IgD-negative memory B cell (primary cell): ENCODE data around the gene LIN37. TPM values are rescaled to one million over a fixed set of nuclear protein-coding genes. Genes with fewer than 3 reads are reported as not detected.

ENCODE experiments used
- H3K27ac Mint-ChIP-seq, 3 donors: one replicate each; pipeline ENCODE4 v1.8.0; 2020 to 2022; ENCODE audit warnings: mild to moderate bottlenecking in 3 of 3, mixed read lengths in 3 of 3, moderate library complexity in 1 of 3
- H3K27me3 Mint-ChIP-seq: one replicate; pipeline ENCODE4 v1.8.0; 2021; ENCODE audit warnings: mixed read lengths
- H3K36me3 Mint-ChIP-seq: one replicate; pipeline ENCODE4 v1.8.0; 2020; ENCODE audit warnings: mild to moderate bottlenecking, mixed read lengths
- H3K4me1 Mint-ChIP-seq, 3 donors: one replicate each; pipeline ENCODE4 v1.8.0; 2020 to 2022; ENCODE audit warnings: mixed read lengths in 3 of 3, mild to moderate bottlenecking in 1 of 3
- H3K4me3 Mint-ChIP-seq, 4 donors: one replicate each; pipeline ENCODE4 v1.8.0; 2020 to 2022; ENCODE audit warnings: mild to moderate bottlenecking in 4 of 4, mixed read lengths in 4 of 4, moderate library complexity in 3 of 4
- H3K9me3 Mint-ChIP-seq, 3 donors: one replicate each; pipeline ENCODE4 v1.8.0; 2020 to 2021; ENCODE audit warnings: mixed read lengths in 3 of 3, mild to moderate bottlenecking in 1 of 3
- polyA plus RNA-seq: library from polyadenylated mRNA; unstranded; fragments of 300-500 nt; fragmentation: Illumina TruSeq; gene quantifications from one replicate; pipeline ENCODE4 v1.2.3, GENCODE V29; 2021

The LIN37 gene
- polyA plus RNA-seq, 1 donor from 2014 or later: 8.2 TPM

DNA sequence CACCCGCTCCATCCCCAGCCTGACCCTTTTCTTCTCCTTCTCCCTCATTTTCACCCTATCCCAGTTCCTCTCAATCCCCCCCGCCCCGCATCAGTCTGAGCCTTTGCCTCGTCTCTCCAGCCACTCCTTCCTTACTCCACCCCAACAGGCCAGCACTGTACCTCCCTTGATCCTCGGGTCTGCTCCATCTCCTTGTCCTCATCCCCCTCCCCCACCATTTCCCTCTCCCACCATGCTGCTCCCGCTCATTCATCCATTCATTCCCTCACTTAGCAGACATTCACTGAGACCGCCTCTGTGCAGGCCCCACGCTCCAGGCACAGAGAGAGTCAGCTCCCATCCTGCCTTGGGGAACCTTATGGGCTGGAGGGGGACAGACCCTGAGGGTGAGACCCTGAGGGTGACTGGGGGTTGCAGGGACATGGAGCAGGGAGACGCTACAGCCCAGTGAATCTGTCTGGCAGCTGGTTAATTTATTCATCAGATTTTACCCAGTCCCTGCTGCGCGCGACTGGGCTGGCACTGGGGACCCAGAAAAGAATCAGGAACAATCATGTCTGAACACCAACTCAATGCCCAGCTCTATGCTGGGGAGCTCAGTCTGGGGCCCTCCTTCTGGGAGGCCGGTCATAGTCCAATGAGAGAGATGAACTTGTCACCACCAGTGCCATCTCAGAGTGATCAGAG, 27.9 kb downstream of the LIN37 start:
- peaks cover 6% of the 10 kb centered on the region for H3K36me3 Mint-ChIP-seq
- H3K9me3 Mint-ChIP-seq: no peaks in the 10 kb centered on the region
- no peaks in the 10 kb centered on the region for H3K27me3 Mint-ChIP-seq
- H3K27ac Mint-ChIP-seq: peak overlapping the region in 2 of 3 donors; percentile 43 to 68
- H3K4me3 Mint-ChIP-seq: peak overlapping the region; percentile 71 to 87 (median 80)
- H3K4me1 Mint-ChIP-seq: peaks cover 0 to 10% (median 9%) of the 10 kb centered on the region in 3 donors

DNA sequence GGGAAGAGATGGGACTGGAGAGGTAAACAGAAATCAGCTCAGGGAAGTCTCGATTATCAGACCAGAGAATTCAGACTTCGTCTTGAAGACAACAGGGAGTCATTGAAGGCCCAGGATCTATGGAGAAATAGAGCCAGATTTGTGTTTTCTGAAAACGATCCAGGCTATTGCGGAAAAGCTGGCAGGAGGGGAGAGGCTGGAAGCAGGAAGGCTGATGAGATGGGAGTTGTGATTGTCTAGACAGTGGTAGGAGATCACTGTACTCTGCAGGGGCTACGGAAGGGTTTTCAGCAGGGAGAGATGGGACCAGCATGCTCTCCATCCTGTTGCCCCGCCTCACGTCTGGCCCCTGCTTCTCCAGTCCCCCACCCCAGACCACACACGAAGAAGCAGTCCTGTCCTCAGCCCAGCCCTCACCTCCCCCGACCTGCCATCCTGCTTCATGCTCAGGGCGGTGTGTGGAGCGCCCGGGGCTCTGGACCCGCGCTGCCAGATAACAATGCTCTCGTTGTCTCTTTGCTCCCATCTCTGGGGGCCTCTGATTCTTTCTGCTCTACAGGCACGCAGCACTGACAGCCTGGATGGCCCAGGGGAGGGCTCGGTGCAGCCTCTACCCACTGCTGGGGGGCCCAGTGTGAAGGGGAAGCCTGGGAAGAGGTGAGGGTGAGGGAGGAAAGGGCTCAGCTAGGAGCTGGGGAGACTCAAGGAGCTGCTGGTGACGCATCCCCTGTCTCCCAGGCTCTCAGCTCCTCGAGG, 28.9 kb downstream of the LIN37 start:
- peaks cover 6% of the 10 kb centered on the region for H3K36me3 Mint-ChIP-seq
- no peaks in the 10 kb centered on the region for H3K27me3 Mint-ChIP-seq
- H3K27ac Mint-ChIP-seq: peak overlapping the region in 2 of 3 donors; percentile 68 to 85
- peak overlapping the region; percentile 65 to 84 (median 74) for H3K4me3 Mint-ChIP-seq
- H3K9me3 Mint-ChIP-seq: no peaks in the 10 kb centered on the region
- peaks cover 0 to 10% (median 9%) of the 10 kb centered on the region in 3 donors for H3K4me1 Mint-ChIP-seq

DNA sequence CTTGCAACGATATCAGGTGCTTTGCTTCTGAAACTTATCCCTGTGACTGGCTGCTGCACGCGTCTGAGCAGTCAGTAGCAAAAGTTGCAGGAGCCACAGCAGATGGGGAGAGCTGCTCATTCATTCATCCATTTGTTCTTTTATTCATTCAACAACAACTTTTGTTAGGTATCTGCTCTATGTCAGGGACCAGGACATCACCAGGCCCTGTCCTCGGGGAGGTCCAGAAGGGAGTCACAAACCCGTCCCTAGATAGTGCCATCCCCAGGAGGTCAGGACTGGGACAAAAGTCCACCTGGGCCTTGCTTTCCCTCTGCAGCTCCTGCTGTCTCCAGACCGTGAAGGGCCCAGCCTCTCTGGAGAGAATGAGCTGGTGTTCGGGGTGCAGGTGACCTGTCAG, 29.6 kb downstream of the LIN37 start:
- Mint-ChIP-seq H3K27me3 (no peaks in the 10 kb centered on the region), H3K4me1 (peaks cover 2 to 10% (median 9%) of the 10 kb centered on the region in 3 donors), H3K4me3 (peak overlapping the region in 2 of 4 donors; percentile 65 to 68), H3K9me3 (no peaks in the 10 kb centered on the region), H3K36me3 (peaks cover 6% of the 10 kb centered on the region), H3K27ac (no peak overlapping the region)

DNA sequence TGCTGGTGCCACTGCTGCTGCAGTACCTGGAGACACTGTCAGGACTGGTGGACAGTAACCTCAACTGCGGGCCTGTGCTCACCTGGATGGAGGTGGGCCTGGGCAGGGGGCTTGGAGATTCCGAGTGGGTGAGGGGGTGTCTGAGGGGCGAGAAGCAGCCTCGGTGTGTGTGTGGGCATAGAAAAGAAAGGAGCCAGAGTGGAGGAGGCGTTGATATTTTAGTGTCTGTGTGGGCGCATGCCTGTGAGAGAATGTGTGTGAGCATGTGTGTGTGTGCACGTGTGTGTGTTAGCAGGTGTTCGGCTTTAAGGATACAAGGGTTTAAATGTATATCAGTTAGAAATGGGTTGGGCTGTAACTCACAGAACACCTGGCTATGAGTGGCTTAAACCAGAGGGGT, 30.7 kb downstream of the LIN37 start:
- Mint-ChIP-seq H3K27ac (no peak overlapping the region), H3K4me3 (peak overlapping the region in 1 of 4 donors; percentile 25)

DNA sequence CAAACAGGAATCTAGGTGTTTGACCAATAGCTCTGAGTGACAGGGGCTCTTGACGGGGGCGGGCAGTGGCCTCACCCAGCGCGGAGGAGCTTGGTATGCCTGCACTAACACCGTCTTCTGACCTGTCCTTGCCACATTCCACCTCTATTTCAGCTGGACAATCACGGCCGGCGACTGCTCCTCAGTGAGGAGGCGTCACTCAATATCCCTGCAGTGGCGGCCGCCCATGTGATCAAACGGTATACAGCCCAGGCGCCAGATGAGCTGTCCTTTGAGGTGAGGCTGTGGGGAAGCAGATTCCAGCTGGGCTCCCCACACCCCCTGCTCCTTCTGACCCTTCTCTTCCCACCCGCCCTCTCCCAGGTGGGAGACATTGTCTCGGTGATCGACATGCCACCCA, 31.7 kb downstream of the LIN37 start:
- H3K9me3 Mint-ChIP-seq: no peaks in the 10 kb centered on the region
- no peaks in the 10 kb centered on the region for H3K27me3 Mint-ChIP-seq
- H3K27ac Mint-ChIP-seq: no peak overlapping the region
- H3K4me3 Mint-ChIP-seq: no peak overlapping the region
- H3K36me3 Mint-ChIP-seq: peaks cover 6% of the 10 kb centered on the region
- H3K4me1 Mint-ChIP-seq: peaks cover 4 to 8% (median 6%) of the 10 kb centered on the region in 3 donors

More for the DNA sequence above, 30.7 kb downstream of the LIN37 start:
- peaks cover 6 to 10% (median 9%) of the 10 kb centered on the region in 3 donors for H3K4me1 Mint-ChIP-seq
- H3K27me3 Mint-ChIP-seq: no peaks in the 10 kb centered on the region
- peaks cover 6% of the 10 kb centered on the region for H3K36me3 Mint-ChIP-seq
- H3K9me3 Mint-ChIP-seq: no peaks in the 10 kb centered on the region

DNA sequence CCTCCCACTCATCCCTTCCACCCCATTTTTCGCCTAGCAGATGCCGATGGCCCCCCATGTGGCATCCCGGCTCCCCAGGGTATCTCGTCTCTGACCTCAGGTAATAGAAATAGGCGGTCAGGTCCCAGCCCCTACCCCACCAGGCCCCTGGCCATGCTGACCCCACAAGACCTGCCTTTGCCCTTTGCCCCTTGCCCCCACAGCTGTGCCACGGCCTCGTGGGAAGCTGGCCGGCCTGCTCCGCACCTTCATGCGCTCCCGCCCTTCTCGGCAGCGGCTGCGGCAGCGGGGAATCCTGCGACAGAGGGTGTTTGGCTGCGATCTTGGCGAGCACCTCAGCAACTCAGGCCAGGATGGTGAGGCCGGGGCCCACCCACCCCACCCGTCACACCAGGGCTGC, 32.3 kb downstream of the LIN37 start:
- Mint-ChIP-seq H3K4me1 (peaks cover 4 to 7% (median 6%) of the 10 kb centered on the region in 3 donors), H3K4me3 (no peak overlapping the region), H3K9me3 (no peaks in the 10 kb centered on the region), H3K36me3 (peaks cover 6% of the 10 kb centered on the region), H3K27me3 (no peaks in the 10 kb centered on the region), H3K27ac (no peak overlapping the region)

DNA sequence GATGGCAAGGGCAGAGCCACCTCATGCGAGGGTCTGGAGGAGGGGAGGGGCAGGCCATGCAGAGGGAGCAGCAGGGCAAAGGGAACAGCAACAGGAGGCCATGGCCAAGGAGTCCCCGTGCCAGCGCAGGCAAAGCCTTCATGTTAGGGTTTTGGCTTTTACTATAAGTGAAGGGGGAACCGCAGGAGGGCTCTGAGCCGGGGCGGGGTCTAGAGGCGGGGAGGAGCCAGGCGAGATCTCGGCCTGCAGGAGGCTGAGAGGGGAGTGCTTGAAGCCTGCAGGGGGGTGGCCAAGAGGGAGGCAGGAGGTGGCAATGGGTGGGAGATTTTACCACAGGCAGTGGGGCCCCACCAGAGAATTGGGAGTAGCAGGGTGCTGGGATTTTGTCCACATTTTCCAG, 33.3 kb downstream of the LIN37 start:
- H3K27ac Mint-ChIP-seq: peak overlapping the region in 1 of 3 donors; percentile 74

DNA sequence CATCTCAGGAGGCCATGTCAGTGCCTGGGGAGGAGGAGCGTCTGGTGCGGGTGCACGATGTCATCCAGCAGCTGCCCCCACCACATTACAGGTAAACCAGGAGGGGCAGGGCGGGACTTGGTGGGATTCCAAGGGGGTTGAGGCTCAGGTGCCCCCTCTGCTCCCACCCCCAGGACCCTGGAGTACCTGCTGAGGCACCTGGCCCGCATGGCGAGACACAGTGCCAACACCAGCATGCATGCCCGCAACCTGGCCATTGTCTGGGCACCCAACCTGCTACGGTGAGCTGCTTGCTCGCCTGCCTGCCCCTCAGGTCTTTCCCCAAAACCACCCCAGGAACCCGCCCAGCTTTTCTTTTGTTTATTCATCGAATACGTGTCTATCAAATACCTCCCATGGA, 34.2 kb downstream of the LIN37 start:
- no peaks in the 10 kb centered on the region for H3K27me3 Mint-ChIP-seq
- H3K9me3 Mint-ChIP-seq: no peaks in the 10 kb centered on the region
- peak overlapping the region in 1 of 4 donors; percentile 68 for H3K4me3 Mint-ChIP-seq
- H3K4me1 Mint-ChIP-seq: peaks cover 0 to 6% (median 0%) of the 10 kb centered on the region in 3 donors
- H3K27ac Mint-ChIP-seq: no peak overlapping the region
- H3K36me3 Mint-ChIP-seq: peaks cover 6% of the 10 kb centered on the region

More for the DNA sequence above, 33.3 kb downstream of the LIN37 start:
- H3K36me3 Mint-ChIP-seq: peaks cover 6% of the 10 kb centered on the region
- H3K4me1 Mint-ChIP-seq: peaks cover 4 to 6% (median 5%) of the 10 kb centered on the region in 3 donors
- H3K4me3 Mint-ChIP-seq: no peak overlapping the region
- H3K9me3 Mint-ChIP-seq: no peaks in the 10 kb centered on the region
- no peaks in the 10 kb centered on the region for H3K27me3 Mint-ChIP-seq

DNA sequence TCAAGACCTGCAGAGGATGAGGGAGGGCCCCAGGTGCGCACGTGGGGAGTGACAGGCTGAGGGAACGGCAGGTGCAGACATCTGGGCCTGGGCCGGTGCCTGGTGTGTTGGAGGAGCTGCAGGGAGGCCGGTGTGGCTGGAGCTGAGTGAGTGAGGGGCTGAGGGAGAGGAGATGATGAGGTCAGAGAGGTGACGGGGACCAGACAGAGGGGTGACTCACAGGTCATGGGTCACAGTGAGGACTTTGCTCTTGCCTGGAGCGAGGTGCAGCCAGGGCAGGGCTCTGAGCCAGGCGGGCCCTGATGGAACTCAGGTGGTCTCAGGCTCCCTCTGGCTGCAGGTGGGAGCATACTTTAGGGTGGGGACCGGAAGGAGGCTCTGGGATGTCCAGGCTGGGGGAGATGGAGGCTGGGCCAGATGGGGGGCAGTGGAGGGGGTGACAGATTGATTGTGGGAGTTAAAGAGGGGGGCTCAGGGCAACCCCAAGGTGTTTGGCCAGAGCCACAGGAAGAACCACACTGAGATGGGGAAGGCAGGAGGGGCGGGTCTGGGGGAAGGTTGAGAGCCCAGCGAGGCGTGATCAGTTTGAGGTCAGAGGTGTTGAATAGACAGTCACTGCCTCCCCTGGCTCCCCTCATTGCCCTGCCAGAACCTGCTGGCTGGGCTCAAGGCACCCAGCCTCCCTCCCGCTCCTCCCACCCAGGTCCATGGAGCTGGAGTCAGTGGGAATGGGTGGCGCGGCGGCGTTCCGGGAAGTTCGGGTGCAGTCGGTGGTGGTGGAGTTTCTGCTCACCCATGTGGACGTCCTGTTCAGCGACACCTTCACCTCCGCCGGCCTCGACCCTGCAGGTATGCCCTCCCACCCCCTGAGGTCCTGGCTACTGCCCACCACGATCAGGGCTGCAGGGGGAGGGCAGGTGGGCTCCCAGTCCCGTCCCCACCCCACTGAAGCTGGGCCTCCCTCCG, 35.4 kb downstream of the LIN37 start:
- H3K36me3 Mint-ChIP-seq: peaks cover 6% of the 10 kb centered on the region
- no peaks in the 10 kb centered on the region for H3K9me3 Mint-ChIP-seq
- peaks cover 0 to 6% (median 0%) of the 10 kb centered on the region in 3 donors for H3K4me1 Mint-ChIP-seq
- H3K27ac Mint-ChIP-seq: peak overlapping the region in 1 of 3 donors; percentile 8
- H3K27me3 Mint-ChIP-seq: no peaks in the 10 kb centered on the region
- peak overlapping the region in 1 of 4 donors; percentile 9 for H3K4me3 Mint-ChIP-seq

DNA sequence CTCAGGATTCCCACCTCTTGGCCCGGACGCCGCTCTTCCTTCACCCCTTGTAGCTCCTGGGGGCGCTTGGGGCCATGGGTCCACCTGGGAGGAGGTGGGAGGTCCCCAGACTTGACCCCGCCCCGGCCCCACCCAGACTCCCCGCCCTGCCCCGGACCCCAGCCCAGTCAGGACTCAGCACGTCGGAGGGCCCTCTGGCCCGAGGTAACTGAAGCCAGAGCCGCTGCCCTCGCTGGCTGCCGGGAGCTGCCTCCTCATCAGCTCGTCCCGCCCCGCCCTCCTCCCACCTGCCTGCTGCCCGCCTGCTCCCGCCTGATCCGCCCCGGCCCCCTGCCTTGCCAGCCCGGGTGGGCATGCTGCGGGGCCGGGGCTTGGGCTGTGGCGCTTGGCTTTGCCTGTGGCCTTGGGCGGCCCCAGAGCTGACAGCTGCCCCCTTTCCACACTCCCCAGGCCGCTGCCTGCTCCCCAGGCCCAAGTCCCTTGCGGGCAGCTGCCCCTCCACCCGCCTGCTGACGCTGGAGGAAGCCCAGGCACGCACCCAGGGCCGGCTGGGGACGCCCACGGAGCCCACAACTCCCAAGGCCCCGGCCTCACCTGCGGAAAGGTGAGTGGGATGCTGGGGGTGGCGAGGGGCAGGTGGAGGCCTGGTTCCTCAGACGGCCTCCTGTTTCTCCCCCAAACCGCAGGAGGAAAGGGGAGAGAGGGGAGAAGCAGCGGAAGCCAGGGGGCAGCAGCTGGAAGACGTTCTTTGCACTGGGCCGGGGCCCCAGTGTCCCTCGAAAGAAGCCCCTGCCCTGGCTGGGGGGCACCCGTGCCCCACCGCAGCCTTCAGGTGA, 36.3 kb downstream of the LIN37 start:
- Mint-ChIP-seq H3K36me3 (peaks cover 3% of the 10 kb centered on the region), H3K27ac (no peak overlapping the region), H3K9me3 (no peaks in the 10 kb centered on the region), H3K27me3 (no peaks in the 10 kb centered on the region), H3K4me1 (peaks cover 0 to 6% (median 0%) of the 10 kb centered on the region in 3 donors), H3K4me3 (no peak overlapping the region)

DNA sequence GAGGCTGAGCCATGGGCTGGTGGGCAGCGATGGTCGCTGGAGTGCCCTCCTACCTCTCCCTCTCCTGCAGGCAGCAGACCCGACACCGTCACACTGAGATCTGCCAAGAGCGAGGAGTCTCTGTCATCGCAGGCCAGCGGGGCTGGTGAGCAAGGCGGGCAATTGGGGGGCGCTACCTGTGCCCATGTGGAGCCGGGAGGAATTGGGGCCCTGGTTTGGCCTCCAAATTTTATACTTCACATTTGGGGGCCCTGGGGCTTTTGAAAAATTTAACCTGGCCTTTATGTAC, 36.9 kb downstream of the LIN37 start:
- H3K27ac Mint-ChIP-seq: no peak overlapping the region
- no peaks in the 10 kb centered on the region for H3K9me3 Mint-ChIP-seq
- H3K4me3 Mint-ChIP-seq: no peak overlapping the region
- no peaks in the 10 kb centered on the region for H3K27me3 Mint-ChIP-seq
- H3K4me1 Mint-ChIP-seq: peaks cover 0 to 6% (median 0%) of the 10 kb centered on the region in 3 donors
- peaks cover 2% of the 10 kb centered on the region for H3K36me3 Mint-ChIP-seq

DNA sequence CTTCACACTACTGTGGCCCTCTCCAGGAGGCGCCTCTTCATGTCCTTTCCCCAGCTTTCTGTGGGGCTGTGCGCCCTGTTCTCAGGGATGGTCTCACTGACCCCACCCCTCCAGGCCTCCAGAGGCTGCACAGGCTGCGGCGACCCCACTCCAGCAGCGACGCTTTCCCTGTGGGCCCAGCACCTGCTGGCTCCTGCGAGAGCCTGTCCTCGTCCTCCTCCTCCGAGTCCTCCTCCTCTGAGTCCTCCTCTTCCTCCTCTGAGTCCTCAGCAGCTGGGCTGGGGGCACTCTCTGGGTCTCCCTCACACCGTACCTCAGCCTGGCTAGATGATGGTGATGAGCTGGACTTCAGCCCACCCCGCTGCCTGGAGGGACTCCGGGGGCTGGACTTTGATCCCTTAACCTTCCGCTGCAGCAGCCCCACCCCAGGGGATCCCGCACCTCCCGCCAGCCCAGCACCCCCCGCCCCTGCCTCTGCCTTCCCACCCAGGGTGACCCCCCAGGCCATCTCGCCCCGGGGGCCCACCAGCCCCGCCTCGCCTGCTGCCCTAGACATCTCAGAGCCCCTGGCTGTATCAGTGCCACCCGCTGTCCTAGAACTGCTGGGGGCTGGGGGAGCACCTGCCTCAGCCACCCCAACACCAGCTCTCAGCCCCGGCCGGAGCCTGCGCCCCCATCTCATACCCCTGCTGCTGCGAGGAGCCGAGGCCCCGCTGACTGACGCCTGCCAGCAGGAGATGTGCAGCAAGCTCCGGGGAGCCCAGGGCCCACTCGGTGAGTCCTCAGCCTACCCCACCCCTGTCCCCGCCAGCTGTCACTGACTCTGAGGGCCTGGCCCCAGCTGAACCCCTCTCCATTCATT, 38.2 kb downstream of the LIN37 start:
- Mint-ChIP-seq H3K9me3 (no peaks in the 10 kb centered on the region), H3K4me3 (no peak overlapping the region), H3K27me3 (peaks cover 5% of the 10 kb centered on the region), H3K4me1 (peaks cover 0 to 6% (median 0%) of the 10 kb centered on the region in 3 donors), H3K27ac (peak overlapping the region in 1 of 3 donors; percentile 4), H3K36me3 (no peaks in the 10 kb centered on the region)

DNA sequence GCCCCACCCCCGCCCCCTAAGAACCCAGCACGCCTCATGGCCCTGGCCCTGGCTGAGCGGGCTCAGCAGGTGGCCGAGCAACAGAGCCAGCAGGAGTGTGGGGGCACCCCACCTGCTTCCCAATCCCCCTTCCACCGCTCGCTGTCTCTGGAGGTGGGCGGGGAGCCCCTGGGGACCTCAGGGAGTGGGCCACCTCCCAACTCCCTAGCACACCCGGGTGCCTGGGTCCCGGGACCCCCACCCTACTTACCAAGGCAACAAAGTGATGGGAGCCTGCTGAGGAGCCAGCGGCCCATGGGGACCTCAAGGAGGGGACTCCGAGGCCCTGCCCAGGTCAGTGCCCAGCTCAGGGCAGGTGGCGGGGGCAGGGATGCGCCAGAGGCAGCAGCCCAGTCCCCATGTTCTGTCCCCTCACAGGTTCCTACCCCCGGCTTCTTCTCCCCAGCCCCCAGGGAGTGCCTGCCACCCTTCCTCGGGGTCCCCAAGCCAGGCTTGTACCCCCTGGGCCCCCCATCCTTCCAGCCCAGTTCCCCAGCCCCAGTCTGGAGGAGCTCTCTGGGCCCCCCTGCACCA, 38.9 kb downstream of the LIN37 start:
- H3K4me3 Mint-ChIP-seq: no peak overlapping the region
- H3K27me3 Mint-ChIP-seq: peaks cover 7% of the 10 kb centered on the region
- H3K9me3 Mint-ChIP-seq: no peaks in the 10 kb centered on the region
- peaks cover 0 to 6% (median 0%) of the 10 kb centered on the region in 3 donors for H3K4me1 Mint-ChIP-seq
- H3K36me3 Mint-ChIP-seq: no peaks in the 10 kb centered on the region
- H3K27ac Mint-ChIP-seq: no peak overlapping the region
